Ovary (tissue), 3 donors: ENCODE measurements around the gene TTC16.

ENCODE experiments used
- EP300 ChIP-seq: sonication (generic); formaldehyde crosslinking; IDR thresholded peaks from one replicate; pipeline ENCODE4 v1.6.1; 2017; ENCODE audit warnings: antibody characterized with exemption
- POLR2A ChIP-seq: fragments of 450-650 bp; IDR thresholded peaks from one replicate; pipeline ENCODE4 v1.6.1; 2017; ENCODE audit warnings: antibody characterized with exemption, mild to moderate bottlenecking, moderate library complexity
- TF ChIP-seq, protein P1 (sequence below), 3 donors: fragments of 450-650 bp in 2 of 3; fragments of 200-600 bp in 1 of 3; IDR thresholded peaks; one replicate each; pipeline versions ENCODE4 v1.5.1 to v1.8.0; 2016 to 2022; ENCODE audit warnings: antibody characterized with exemption in 3 of 3, mild to moderate bottlenecking in 1 of 3
- donor health status: DM: no; HTN: no; CAD: no.

DNA sequence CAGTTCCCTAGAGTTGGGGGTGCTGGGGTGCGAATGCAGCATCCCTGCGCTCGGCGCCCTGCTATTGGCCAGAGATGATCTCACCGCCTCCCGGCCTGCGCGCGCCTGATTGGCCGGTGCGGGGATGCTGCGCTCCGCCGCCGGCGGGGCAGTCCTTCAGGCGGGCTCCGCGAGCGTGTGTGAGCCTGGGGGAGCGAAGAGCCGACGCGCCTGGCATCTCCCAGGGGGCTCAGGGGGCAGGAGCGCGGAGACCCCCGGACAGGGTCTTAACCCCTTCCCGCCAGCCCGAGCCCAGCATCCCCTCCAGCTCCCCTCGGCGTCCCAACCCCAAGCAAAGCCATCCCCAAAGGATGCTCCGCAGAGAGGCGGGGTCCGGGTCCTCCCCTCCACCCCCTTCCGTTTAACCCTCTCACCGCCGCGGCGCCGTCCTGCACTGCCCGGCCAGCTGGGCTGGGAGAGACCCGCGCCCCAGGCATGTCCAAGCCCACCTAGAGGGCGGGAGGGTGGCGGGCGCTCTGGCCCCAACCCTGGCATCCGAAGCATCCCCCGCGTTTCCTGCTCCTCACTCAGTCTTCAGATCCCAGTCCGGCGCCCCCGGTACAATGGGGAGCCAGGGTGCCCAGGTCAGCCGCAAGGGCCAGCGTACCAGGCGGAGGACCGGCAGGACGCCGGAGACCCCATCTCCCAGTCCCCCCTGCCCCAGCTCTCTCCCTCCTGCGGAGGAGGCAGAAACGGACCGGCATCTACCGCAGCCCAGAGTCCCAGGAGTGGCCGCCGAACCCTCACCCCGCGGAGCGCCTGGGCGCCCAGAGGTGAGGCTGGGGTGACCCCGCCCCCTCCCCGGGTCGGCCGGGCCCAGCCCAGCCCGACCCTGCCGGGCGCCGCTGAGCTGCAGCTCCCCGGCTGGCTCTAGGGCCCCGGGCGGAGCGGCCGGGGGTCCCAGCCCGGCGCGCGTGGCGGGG is 38.5 kb downstream of the TTC16 start:
- TF ChIP-seq, protein P1, sequence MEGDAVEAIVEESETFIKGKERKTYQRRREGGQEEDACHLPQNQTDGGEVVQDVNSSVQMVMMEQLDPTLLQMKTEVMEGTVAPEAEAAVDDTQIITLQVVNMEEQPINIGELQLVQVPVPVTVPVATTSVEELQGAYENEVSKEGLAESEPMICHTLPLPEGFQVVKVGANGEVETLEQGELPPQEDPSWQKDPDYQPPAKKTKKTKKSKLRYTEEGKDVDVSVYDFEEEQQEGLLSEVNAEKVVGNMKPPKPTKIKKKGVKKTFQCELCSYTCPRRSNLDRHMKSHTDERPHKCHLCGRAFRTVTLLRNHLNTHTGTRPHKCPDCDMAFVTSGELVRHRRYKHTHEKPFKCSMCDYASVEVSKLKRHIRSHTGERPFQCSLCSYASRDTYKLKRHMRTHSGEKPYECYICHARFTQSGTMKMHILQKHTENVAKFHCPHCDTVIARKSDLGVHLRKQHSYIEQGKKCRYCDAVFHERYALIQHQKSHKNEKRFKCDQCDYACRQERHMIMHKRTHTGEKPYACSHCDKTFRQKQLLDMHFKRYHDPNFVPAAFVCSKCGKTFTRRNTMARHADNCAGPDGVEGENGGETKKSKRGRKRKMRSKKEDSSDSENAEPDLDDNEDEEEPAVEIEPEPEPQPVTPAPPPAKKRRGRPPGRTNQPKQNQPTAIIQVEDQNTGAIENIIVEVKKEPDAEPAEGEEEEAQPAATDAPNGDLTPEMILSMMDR (IDR thresholded peaks at IDR 0.05): no peak
- TF ChIP-seq POLR2A: no peak
- no peak for TF ChIP-seq EP300
